HEK293T (cell line): ENCODE data around the gene GRID1.

Experiments used
- CTCF ChIA-PET: fragments of 350-600 bp; formaldehyde crosslinking; extraction: SDS; loops from one replicate; lab custom pipeline; 2021; ENCODE audit warnings: antibody characterized with exemption, inconsistent platforms; lab: Yijun Ruan, JAX
- POLR2A ChIA-PET: fragments of 350-600 bp; formaldehyde crosslinking; extraction: SDS; loops from one replicate; lab custom pipeline; 2020; ENCODE audit warnings: antibody characterized with exemption, inconsistent platforms; lab: Yijun Ruan, JAX
- DNase-seq: peaks from one replicate; pipeline ENCODE4 v3.0.0; 2012; ENCODE audit warnings: mixed read lengths; ENCODE audit errors: extremely low spot score
- ARNT ChIP-seq: fragments of 450-650 bp; IDR thresholded peaks from 2 replicates; pipeline ENCODE4 v1.6.1; 2017; ENCODE audit warnings: mild to moderate bottlenecking
- BHLHE40 ChIP-seq: fragments of 450-650 bp; IDR thresholded peaks from 2 replicates; pipeline ENCODE4 v1.6.1; 2016; ENCODE audit warnings: mild to moderate bottlenecking, moderate library complexity, borderline replicate concordance
- CTBP1 ChIP-seq: fragments of 450-650 bp; IDR thresholded peaks from 2 replicates; pipeline ENCODE4 v1.6.1; 2016; ENCODE audit warnings: borderline replicate concordance
- ELF4 ChIP-seq: fragments of 450-650 bp; IDR thresholded peaks from 2 replicates; pipeline ENCODE4 v1.6.1; 2017; ENCODE audit warnings: antibody characterized with exemption
- FOXA1 ChIP-seq: fragments of 450-650 bp; IDR thresholded peaks from 2 replicates; pipeline ENCODE4 v1.6.1; 2016; ENCODE audit warnings: mild to moderate bottlenecking
- FOXK2 ChIP-seq: fragments of 450-650 bp; IDR thresholded peaks from 2 replicates; pipeline ENCODE4 v1.6.1; 2016; ENCODE audit warnings: mild to moderate bottlenecking
- FOXM1 ChIP-seq: fragments of 450-650 bp; IDR thresholded peaks from 2 replicates; pipeline ENCODE4 v1.6.1; 2017; ENCODE audit warnings: mild to moderate bottlenecking, borderline replicate concordance
- HDGF ChIP-seq: fragments of 450-650 bp; IDR thresholded peaks from 2 replicates; pipeline ENCODE4 v1.6.1; 2017; ENCODE audit warnings: antibody characterized with exemption, borderline replicate concordance
- L3MBTL2 ChIP-seq: fragments of 450-650 bp; conservative IDR thresholded peaks from 2 replicates; pipeline ENCODE4 v1.6.1; 2016; ENCODE audit warnings: mild to moderate bottlenecking
- LEF1 ChIP-seq: fragments of 450-650 bp; IDR thresholded peaks from 2 replicates; pipeline ENCODE4 v1.6.1; 2017; ENCODE audit warnings: mild to moderate bottlenecking, borderline replicate concordance
- NFRKB ChIP-seq: fragments of 450-650 bp; IDR thresholded peaks from 2 replicates; pipeline ENCODE4 v1.6.1; 2016; ENCODE audit warnings: mild to moderate bottlenecking, moderate library complexity
- SP1 ChIP-seq: fragments of 450-650 bp; IDR thresholded peaks from 2 replicates; pipeline ENCODE4 v1.6.1; 2017
- SUZ12 ChIP-seq: fragments of 450-650 bp; IDR thresholded peaks from 2 replicates; pipeline ENCODE4 v1.6.1; 2016; ENCODE audit warnings: mild to moderate bottlenecking
- TARDBP ChIP-seq: fragments of 450-650 bp; IDR thresholded peaks from 2 replicates; pipeline ENCODE4 v1.6.1; 2016
- ZNF384 ChIP-seq: fragments of 450-650 bp; IDR thresholded peaks from 2 replicates; pipeline ENCODE4 v1.6.1; 2016
- TF ChIP-seq, protein P1 (sequence below): fragments of 450-650 bp; IDR thresholded peaks from 2 replicates; pipeline ENCODE4 v1.6.1; 2016

GRID1 gene

GRCh38 chr10:85863301-85864172 is 503.1 kb downstream of the GRID1 start:
- CTCF ChIA-PET = no interaction called here
- no peak for DNase-seq
- TF ChIP-seq ZNF384 (no peak), FOXK2 (no peak), NFRKB (no peak)
- TF ChIP-seq, protein P1, sequence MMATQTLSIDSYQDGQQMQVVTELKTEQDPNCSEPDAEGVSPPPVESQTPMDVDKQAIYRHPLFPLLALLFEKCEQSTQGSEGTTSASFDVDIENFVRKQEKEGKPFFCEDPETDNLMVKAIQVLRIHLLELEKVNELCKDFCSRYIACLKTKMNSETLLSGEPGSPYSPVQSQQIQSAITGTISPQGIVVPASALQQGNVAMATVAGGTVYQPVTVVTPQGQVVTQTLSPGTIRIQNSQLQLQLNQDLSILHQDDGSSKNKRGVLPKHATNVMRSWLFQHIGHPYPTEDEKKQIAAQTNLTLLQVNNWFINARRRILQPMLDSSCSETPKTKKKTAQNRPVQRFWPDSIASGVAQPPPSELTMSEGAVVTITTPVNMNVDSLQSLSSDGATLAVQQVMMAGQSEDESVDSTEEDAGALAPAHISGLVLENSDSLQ = no peak
- POLR2A ChIA-PET = no interaction called here

DNA sequence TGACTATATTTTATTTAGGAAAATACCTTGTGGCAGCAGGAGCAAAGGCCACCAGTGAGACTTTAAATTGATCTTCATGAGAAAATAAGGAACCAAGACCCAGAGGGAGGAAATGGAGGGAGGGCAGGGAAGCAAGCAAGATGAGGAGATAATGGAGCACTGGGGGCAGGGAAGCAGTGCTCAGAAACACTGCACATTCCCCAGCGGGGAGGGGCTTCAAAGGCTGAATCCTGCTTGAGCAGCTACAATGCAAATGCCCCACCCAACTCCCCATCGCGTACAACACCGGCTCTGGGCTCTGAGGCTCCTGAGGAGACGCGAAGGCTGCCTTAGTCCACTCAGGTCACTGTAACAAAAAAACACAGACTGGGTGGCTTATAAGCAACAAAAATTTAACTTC is 503.8 kb downstream of the GRID1 start:
- POLR2A ChIA-PET = no interaction called here
- CTCF ChIA-PET = no interaction called here
- no peak for DNase-seq
- TF ChIP-seq ELF4 = no peak
- TF ChIP-seq, protein P1 = no peak
- TF ChIP-seq HDGF = no peak
- no peak for TF ChIP-seq FOXM1
- no peak for TF ChIP-seq SP1
- TF ChIP-seq LEF1 = no peak
- no peak for TF ChIP-seq CTBP1
- no peak for TF ChIP-seq BHLHE40
- no peak for TF ChIP-seq NFRKB
- no peak for TF ChIP-seq FOXA1
- no peak for TF ChIP-seq L3MBTL2
- no peak for TF ChIP-seq SUZ12
- TF ChIP-seq TARDBP = no peak
- no peak for TF ChIP-seq ZNF384
- no peak for TF ChIP-seq FOXK2
- TF ChIP-seq ARNT = no peak

- no peak for DNase-seq
- CTCF ChIA-PET = no interaction called here
- POLR2A ChIA-PET = no interaction called here
- TF ChIP-seq ARNT (no peak), FOXM1 (no peak), ZNF384 (no peak), SP1 (no peak), L3MBTL2 (no peak)
These were observed 504.9 kb downstream of the GRID1 start for GRCh38 chr10:85861513-85862197.

DNA sequence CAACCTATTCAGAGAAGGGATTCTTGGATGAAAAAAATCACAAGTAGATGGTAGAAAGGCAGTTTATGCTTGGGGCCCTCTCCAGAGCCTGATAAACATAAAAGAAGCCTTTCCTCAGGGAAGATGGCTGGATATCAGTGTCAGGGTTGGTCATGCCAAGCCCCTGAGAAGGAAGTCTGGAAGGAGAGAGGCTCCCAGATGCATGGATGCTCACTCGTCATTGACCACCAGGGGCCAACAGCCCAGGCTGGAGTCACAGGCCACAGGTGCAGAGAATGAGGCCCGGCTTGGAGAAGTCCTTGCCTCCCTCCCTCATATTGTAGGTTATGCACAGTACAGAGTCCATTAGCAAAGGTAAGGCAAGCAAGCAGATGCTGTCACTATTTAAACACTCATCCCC is 506.7 kb downstream of the GRID1 start:
- TF ChIP-seq HDGF (no peak), FOXK2 (no peak), LEF1 (no peak), L3MBTL2 (no peak), TARDBP (no peak), SUZ12 (no peak), SP1 (no peak), FOXA1 (no peak), BHLHE40 (no peak), FOXM1 (no peak), ARNT (no peak)
- TF ChIP-seq, protein P1 = no peak
- CTCF ChIA-PET = no interaction called here
- POLR2A ChIA-PET = no interaction called here
- no peak for DNase-seq

GRCh38 chr10:85858776-85859515 is 507.6 kb downstream of the GRID1 start:
- POLR2A ChIA-PET = no interaction called here
- no peak for TF ChIP-seq L3MBTL2
- no peak for TF ChIP-seq BHLHE40
- TF ChIP-seq HDGF = no peak
- TF ChIP-seq FOXM1 = no peak
- no peak for TF ChIP-seq ARNT
- TF ChIP-seq, protein P1 = no peak
- TF ChIP-seq ZNF384 = no peak
- TF ChIP-seq FOXA1 = no peak
- no peak for TF ChIP-seq SP1
- TF ChIP-seq NFRKB = no peak
- no peak for TF ChIP-seq FOXK2
- no peak for TF ChIP-seq CTBP1
- TF ChIP-seq TARDBP = no peak
- TF ChIP-seq LEF1 = no peak
- no peak for TF ChIP-seq SUZ12
- TF ChIP-seq ELF4 = no peak
- CTCF ChIA-PET = no interaction called here
- no peak for DNase-seq

DNA sequence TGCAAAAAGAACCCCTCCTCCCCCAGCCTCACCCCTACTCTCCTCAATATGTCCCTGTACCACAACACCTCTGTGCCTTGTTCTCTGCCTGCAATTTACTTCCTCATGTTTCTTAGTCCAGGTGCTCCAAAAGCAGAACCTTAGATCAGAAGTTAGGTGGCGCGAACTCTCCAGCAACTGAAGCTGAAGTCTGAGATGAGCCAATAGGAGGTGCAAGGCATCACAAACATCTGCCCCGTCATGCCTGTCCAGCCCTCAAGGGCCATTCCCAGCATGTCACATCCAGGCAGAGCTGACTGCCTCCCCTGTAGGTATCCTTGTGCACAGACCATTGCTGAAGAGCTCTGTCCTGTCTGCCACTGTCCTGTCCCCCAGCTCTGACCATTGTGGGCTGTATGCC is 508.8 kb downstream of the GRID1 start:
- POLR2A ChIA-PET = no interaction called here
- TF ChIP-seq FOXK2 (no peak), SUZ12 (no peak), ELF4 (no peak), FOXM1 (no peak), ARNT (no peak), LEF1 (no peak), ZNF384 (no peak), HDGF (no peak), L3MBTL2 (no peak), TARDBP (no peak), SP1 (no peak), CTBP1 (no peak), FOXA1 (no peak), BHLHE40 (no peak), NFRKB (no peak)
- TF ChIP-seq, protein P1 = no peak
- DNase-seq = no peak
- CTCF ChIA-PET = no interaction called here
